ENCODE data around the gene MSL3B.

MSL3B gene

DNA sequence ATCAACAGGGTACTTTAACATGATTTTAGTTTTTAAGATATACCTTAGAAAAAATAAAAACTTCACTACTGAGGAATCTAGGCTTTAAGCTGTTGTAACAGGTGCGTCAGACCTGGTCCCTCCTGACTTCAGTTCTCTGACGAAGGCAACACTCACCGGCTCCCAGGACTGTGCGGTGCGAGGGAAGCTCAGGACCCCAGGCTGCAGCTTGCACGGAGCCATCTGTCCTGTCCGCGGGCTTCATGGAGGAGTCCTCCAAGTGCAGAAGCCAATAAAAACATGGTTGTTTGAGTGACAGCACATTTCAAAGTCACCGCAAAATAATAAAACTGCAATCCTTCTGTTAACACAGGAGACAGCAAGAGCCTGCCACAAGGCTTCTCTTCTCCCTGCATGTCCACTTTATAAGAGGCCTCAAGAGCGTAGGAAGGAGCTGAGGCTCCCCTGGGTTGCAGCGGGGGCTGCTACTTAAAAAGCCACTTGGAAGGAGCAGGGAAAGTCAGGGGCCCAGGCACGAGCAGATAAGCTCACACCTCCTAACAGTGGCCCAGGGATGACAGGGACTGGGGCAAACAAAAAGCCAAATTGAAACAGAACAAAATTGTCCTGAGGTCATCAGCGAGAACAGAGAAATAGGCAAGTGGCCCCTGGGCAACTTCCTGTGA lies 18.4 kb downstream of the MSL3B start:
- Histone ChIP-seq H3K9me3 (ENCODE audit: low read depth, low read length, poor library complexity, severe bottlenecking) (no peaks in the 10 kb centered on the region), H3K4me1 (ENCODE audit: insufficient read depth, low read length, poor library complexity, severe bottlenecking) (peaks cover 14% of the 10 kb centered on the region), H3K36me3 (ENCODE audit: insufficient read depth, low read length, poor library complexity, severe bottlenecking) (peaks cover 87% of the 10 kb centered on the region), H3K27me3 (replicated peaks; ENCODE audit: insufficient read depth, low read depth, low read length, poor library complexity) (no peaks in the 10 kb centered on the region), H3K4me3 (ENCODE audit: low read depth, low read length, poor library complexity, severe bottlenecking) (no peak overlapping the region), H3K27ac (ENCODE audit: low read depth, low read length, poor library complexity, severe bottlenecking) (no peak overlapping the region)
- no TSS peak for BruUV-seq (replicated peaks)
- no peak for TF ChIP-seq EZH2 (IDR thresholded peaks at IDR 0.05; ENCODE audit: borderline replicate concordance, low read depth, low read length, poor library complexity, severe bottlenecking)
- TF ChIP-seq, protein P1, sequence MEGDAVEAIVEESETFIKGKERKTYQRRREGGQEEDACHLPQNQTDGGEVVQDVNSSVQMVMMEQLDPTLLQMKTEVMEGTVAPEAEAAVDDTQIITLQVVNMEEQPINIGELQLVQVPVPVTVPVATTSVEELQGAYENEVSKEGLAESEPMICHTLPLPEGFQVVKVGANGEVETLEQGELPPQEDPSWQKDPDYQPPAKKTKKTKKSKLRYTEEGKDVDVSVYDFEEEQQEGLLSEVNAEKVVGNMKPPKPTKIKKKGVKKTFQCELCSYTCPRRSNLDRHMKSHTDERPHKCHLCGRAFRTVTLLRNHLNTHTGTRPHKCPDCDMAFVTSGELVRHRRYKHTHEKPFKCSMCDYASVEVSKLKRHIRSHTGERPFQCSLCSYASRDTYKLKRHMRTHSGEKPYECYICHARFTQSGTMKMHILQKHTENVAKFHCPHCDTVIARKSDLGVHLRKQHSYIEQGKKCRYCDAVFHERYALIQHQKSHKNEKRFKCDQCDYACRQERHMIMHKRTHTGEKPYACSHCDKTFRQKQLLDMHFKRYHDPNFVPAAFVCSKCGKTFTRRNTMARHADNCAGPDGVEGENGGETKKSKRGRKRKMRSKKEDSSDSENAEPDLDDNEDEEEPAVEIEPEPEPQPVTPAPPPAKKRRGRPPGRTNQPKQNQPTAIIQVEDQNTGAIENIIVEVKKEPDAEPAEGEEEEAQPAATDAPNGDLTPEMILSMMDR (conservative IDR thresholded peaks at IDR 0.05; ENCODE audit: low read depth, low read length) = no peak
- intact Hi-C loops (cut with micrococcal nuclease; ENCODE audit: unreplicated experiment) = no loop called here
- no peak for DNase-seq (ENCODE audit: low spot score)
- ChIA-PET POLR2A (ENCODE audit: low non-redundant PET) (no interaction called here), CTCF (no interaction called here)

DNA sequence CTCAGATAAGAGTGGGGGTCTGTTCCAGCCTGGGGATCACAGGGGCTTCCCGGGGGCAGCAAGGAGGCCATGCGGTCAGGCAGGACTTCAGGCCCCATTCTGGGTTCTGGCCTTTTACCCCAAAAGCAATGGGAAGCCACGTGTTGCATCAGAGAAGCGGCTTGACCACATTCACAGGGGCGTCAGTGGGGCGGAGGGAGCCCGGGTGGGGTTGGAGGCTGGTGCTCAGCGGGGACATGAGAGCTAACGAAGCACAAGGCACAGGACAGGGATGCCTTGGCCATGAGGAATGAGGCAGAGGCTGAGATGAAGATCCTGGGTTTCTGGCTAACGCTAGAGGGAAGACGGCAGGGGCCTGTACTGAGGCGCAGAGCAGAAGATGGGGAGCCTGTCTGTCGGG lies 19.9 kb downstream of the MSL3B start:
- intact Hi-C loops (cut with micrococcal nuclease; ENCODE audit: unreplicated experiment) = no loop called here
- no TSS peak for BruUV-seq (replicated peaks)

DNA sequence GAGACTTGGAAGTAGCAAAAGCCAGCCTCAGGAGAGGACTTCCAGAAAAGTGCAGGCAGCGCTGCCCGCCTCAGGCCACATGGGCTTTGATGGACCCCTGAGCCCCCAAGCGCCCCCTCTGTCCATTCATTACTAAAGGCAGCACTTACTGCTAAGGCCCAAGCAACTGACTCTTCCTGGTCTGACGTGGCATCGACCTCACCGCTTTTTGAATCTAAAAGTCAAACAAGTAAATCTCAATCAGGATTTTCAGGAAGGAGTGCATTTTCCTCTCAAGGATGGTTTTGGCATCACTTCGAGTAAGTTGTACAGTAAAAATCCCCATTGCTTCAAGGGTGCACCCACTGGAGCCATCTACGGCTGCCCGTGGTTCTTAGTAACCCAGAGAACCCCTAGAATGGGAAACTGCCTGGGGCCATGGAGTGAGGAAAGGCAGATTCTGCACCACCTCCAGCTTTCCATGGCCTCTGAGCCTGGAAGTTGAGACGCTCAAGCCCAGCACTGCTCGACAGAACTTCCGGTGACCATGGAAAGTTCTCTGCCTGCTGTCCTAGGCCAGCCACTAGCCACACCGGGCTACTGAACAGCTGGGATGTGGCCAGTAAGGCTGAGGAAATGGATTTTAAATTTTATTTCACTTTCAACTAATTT lies 20.8 kb downstream of the MSL3B start:
- Histone ChIP-seq H3K36me3 (ENCODE audit: insufficient read depth, low read length, poor library complexity, severe bottlenecking) (peaks cover 100% of the 10 kb centered on the region), H3K9me3 (ENCODE audit: low read depth, low read length, poor library complexity, severe bottlenecking) (no peaks in the 10 kb centered on the region), H3K27me3 (replicated peaks; ENCODE audit: insufficient read depth, low read depth, low read length, poor library complexity) (no peaks in the 10 kb centered on the region), H3K4me1 (ENCODE audit: insufficient read depth, low read length, poor library complexity, severe bottlenecking) (peaks cover 9% of the 10 kb centered on the region), H3K4me3 (ENCODE audit: low read depth, low read length, poor library complexity, severe bottlenecking) (no peak overlapping the region), H3K27ac (ENCODE audit: low read depth, low read length, poor library complexity, severe bottlenecking) (no peak overlapping the region)
- TF ChIP-seq EZH2 (IDR thresholded peaks at IDR 0.05; ENCODE audit: borderline replicate concordance, low read depth, low read length, poor library complexity, severe bottlenecking) = no peak
- TF ChIP-seq, protein P1 (conservative IDR thresholded peaks at IDR 0.05; ENCODE audit: low read depth, low read length) = no peak
- POLR2A ChIA-PET (ENCODE audit: low non-redundant PET) = no interaction called here
- CTCF ChIA-PET = no interaction called here
- no peak for DNase-seq (ENCODE audit: low spot score)
- BruUV-seq (replicated peaks) = no TSS peak
- intact Hi-C loops (cut with micrococcal nuclease; ENCODE audit: unreplicated experiment) = no loop called here

More for the DNA sequence above, 19.9 kb downstream of the MSL3B start:
- Histone ChIP-seq H3K4me3 (ENCODE audit: low read depth, low read length, poor library complexity, severe bottlenecking) (no peak overlapping the region), H3K27me3 (replicated peaks; ENCODE audit: insufficient read depth, low read depth, low read length, poor library complexity) (no peaks in the 10 kb centered on the region), H3K27ac (ENCODE audit: low read depth, low read length, poor library complexity, severe bottlenecking) (no peak overlapping the region), H3K9me3 (ENCODE audit: low read depth, low read length, poor library complexity, severe bottlenecking) (no peaks in the 10 kb centered on the region), H3K36me3 (ENCODE audit: insufficient read depth, low read length, poor library complexity, severe bottlenecking) (peaks cover 100% of the 10 kb centered on the region), H3K4me1 (ENCODE audit: insufficient read depth, low read length, poor library complexity, severe bottlenecking) (peaks cover 14% of the 10 kb centered on the region)
- DNase-seq (ENCODE audit: low spot score) = no peak
- TF ChIP-seq, protein P1 (conservative IDR thresholded peaks at IDR 0.05; ENCODE audit: low read depth, low read length) = no peak
- TF ChIP-seq EZH2 (IDR thresholded peaks at IDR 0.05; ENCODE audit: borderline replicate concordance, low read depth, low read length, poor library complexity, severe bottlenecking) = no peak
- CTCF ChIA-PET = no interaction called here
- POLR2A ChIA-PET (ENCODE audit: low non-redundant PET) = no interaction called here
